A673 (cell line): ENCODE data around the gene ESF1. TPM values are rescaled to one million over a fixed set of nuclear protein-coding genes. Genes with fewer than 3 reads are reported as not detected.

ENCODE experiments used
- BruUV-seq: library from RNA; stranded (reverse); fragments of 400-500 nt; replicated peaks from 2 replicates; lab custom pipeline; 2021; lab: Mats Ljungman, UMichigan
- CTCF ChIA-PET: fragments of 300-600 bp; sonication (Branson Sonifier 250); formaldehyde crosslinking; loops from one replicate; lab custom pipeline; 2022; ENCODE audit warnings: antibody characterized with exemption; lab: Charles Lee
- POLR2A ChIA-PET: fragments of 300-600 bp; sonication (Branson Sonifier 250); formaldehyde crosslinking; loops from one replicate; lab custom pipeline; 2022; ENCODE audit warnings: antibody characterized with exemption; ENCODE audit not compliant: low non-redundant PET; lab: Charles Lee
- DNase-seq: peaks from one replicate; pipeline ENCODE4 v3.0.0-alpha.2; 2015; ENCODE audit warnings: low spot score
- H3K27ac ChIP-seq: fragments of 200-600 bp; sonication (generic); 2 replicates; pipeline ENCODE4 v1.5.1; 2016; ENCODE audit warnings: mixed run types, low read depth, mild to moderate bottlenecking, mixed read lengths, antibody characterized with exemption, low read length; ENCODE audit not compliant: poor library complexity, severe bottlenecking
- H3K27me3 ChIP-seq: fragments of 200-600 bp; sonication (generic); replicated peaks from 2 replicates; pipeline ENCODE4 v1.6.1; 2017; ENCODE audit warnings: mixed run types, low read depth, mild to moderate bottlenecking, mixed read lengths, antibody characterized with exemption, low read length; ENCODE audit not compliant: insufficient read depth, poor library complexity
- H3K36me3 ChIP-seq: fragments of 200-600 bp; sonication (generic); 2 replicates; pipeline ENCODE4 v1.6.1; 2016; ENCODE audit warnings: mixed run types, mild to moderate bottlenecking, mixed read lengths, antibody characterized with exemption, low read length; ENCODE audit not compliant: insufficient read depth, poor library complexity, severe bottlenecking
- H3K4me1 ChIP-seq: fragments of 200-600 bp; sonication (generic); 2 replicates; pipeline ENCODE4 v1.6.1; 2017; ENCODE audit warnings: mixed run types, mild to moderate bottlenecking, mixed read lengths, antibody characterized with exemption, low read length; ENCODE audit not compliant: insufficient read depth, poor library complexity, severe bottlenecking
- H3K4me3 ChIP-seq: fragments of 200-600 bp; sonication (generic); 2 replicates; pipeline ENCODE4 v1.5.1; 2016; ENCODE audit warnings: low read depth, mixed run types, mild to moderate bottlenecking, mixed read lengths, low read length; ENCODE audit not compliant: poor library complexity, severe bottlenecking
- H3K9me3 ChIP-seq: fragments of 200-600 bp; sonication (generic); 2 replicates; pipeline ENCODE4 v1.6.1; 2016; ENCODE audit warnings: mixed run types, low read depth, mild to moderate bottlenecking, mixed read lengths, antibody characterized with exemption, low read length; ENCODE audit not compliant: poor library complexity, severe bottlenecking
- CTCF ChIP-seq: fragments of 300-800, 200-600 bp; sonication (generic); conservative IDR thresholded peaks from 2 replicates; pipeline ENCODE4 v1.5.1; 2017; ENCODE audit warnings: low read depth, mild to moderate bottlenecking, antibody characterized with exemption, low read length, moderate library complexity, mixed read lengths
- EZH2 ChIP-seq: fragments of 200-600 bp; sonication (generic); IDR thresholded peaks from 2 replicates; pipeline ENCODE4 v1.6.1; 2017; ENCODE audit warnings: borderline replicate concordance, low read depth, mild to moderate bottlenecking, mixed read lengths, antibody characterized with exemption, low read length; ENCODE audit not compliant: poor library complexity, severe bottlenecking
- intact Hi-C: fragments of 100-400 bp; cut with micrococcal nuclease; formaldehyde crosslinking; loops from one replicate; pipeline ENCODE4 v1.10.0; 2022; ENCODE audit not compliant: unreplicated experiment
- total RNA-seq: library from RNA; stranded (reverse); gene quantifications from 2 replicates; pipeline ENCODE4 v1.2.3, GENCODE V29; 2021

The ESF1 gene
- total RNA-seq, 1 experiment from 2014 or later = 34.7 TPM

GRCh38 chr20:13775867-13776266 lies 8.9 kb downstream of the ESF1 start:
- Histone ChIP-seq H3K4me1 (peaks cover 32% of the 10 kb centered on the region), H3K9me3 (no peaks in the 10 kb centered on the region), H3K27ac (no peak overlapping the region), H3K4me3 (no peak overlapping the region), H3K36me3 (peaks cover 63% of the 10 kb centered on the region), H3K27me3 (no peaks in the 10 kb centered on the region)
- no peak for DNase-seq
- intact Hi-C loops = loop anchor here (10.0 kb wide), 2 partner anchors 321 to 451 kb away; no protein-coding TSS in a partner anchor
- TSS peak; percentile 9 for BruUV-seq
- TF ChIP-seq CTCF (no peak), EZH2 (no peak)
- POLR2A ChIA-PET = no interaction called here
- CTCF ChIA-PET = no interaction called here

GRCh38 chr20:13772529-13772928 lies 12.2 kb downstream of the ESF1 start:
- no TSS peak for BruUV-seq
- DNase-seq = no peak
- Histone ChIP-seq H3K4me3 (no peak overlapping the region), H3K9me3 (no peaks in the 10 kb centered on the region), H3K27me3 (no peaks in the 10 kb centered on the region), H3K27ac (peak overlapping the region; percentile 9), H3K36me3 (peaks cover 83% of the 10 kb centered on the region), H3K4me1 (peaks cover 23% of the 10 kb centered on the region)
- POLR2A ChIA-PET = interaction anchor here (0.7 kb wide), 1 partner anchor 951 kb away, joined by 3 read pairs; no protein-coding TSS in a partner anchor
- CTCF ChIA-PET = interaction anchor here (0.6 to 1.4 kb wide), 4 partner anchors 16 to 470 kb away, joined by 3 to 11 read pairs (median 7); no protein-coding TSS in a partner anchor
- no peak for TF ChIP-seq CTCF
- TF ChIP-seq EZH2 = no peak
- intact Hi-C loops = loop anchor here (1.0 to 10.0 kb wide), 4 partner anchors 318 to 800 kb away; no protein-coding TSS in a partner anchor

- ChIA-PET CTCF (interaction anchor here (0.6 to 1.4 kb wide), 8 partner anchors 16 to 1831 kb away, joined by 3 to 13 read pairs (median 6); no protein-coding TSS in a partner anchor), POLR2A (interaction anchor here (0.6 to 0.7 kb wide), 3 partner anchors 13 to 653 kb away, joined by 3 to 11 read pairs (median 3); partner anchors contain the start of genes NDUFAF5 and TASP1)
- Histone ChIP-seq H3K27ac (peak overlapping the region; percentile 67), H3K9me3 (peaks cover 2% of the 10 kb centered on the region), H3K4me3 (no peak overlapping the region), H3K36me3 (peaks cover 86% of the 10 kb centered on the region), H3K27me3 (no peaks in the 10 kb centered on the region), H3K4me1 (peaks cover 23% of the 10 kb centered on the region)
- DNase-seq = peak; percentile 77
- intact Hi-C loops = loop anchor here (1.0 to 10.0 kb wide), 4 partner anchors 317 to 800 kb away; no protein-coding TSS in a partner anchor
- BruUV-seq = no TSS peak
- TF ChIP-seq EZH2 (no peak), CTCF (peak; percentile 59; the same call in 1 of the 2 replicates)
Measured at GRCh38 chr20:13771853-13772453, 12.8 kb downstream of the ESF1 start.
